NOMO-1 treated with dmso at 0.1 percent for 144 hours (cell line): ENCODE data around the gene WDR1.

Experiments
- DNase-seq: peaks from one replicate; lab custom pipeline; 2025; ENCODE audit not compliant: unreplicated experiment; lab: John Stamatoyannopoulos, UW

Gene WDR1

GRCh38 chr4:10086506-10087120 is 30.0 kb downstream of the WDR1 start:
- no peak for DNase-seq

- no peak for DNase-seq
Measured at GRCh38 chr4:10085828-10086505, 30.6 kb downstream of the WDR1 start.

GRCh38 chr4:10085386-10085785 is 31.2 kb downstream of the WDR1 start:
- DNase-seq, result no peak

- no peak for DNase-seq
Measured at GRCh38 chr4:10084651-10085358, 31.8 kb downstream of the WDR1 start.

- no peak for DNase-seq
Measured at GRCh38 chr4:10083861-10084641, 32.5 kb downstream of the WDR1 start.

- DNase-seq, result no peak
Measured at GRCh38 chr4:10083331-10083771, 33.2 kb downstream of the WDR1 start.

- DNase-seq, result no peak
Measured at GRCh38 chr4:10082459-10083272, 33.9 kb downstream of the WDR1 start.

- no peak for DNase-seq
Measured at GRCh38 chr4:10082047-10082446, 34.6 kb downstream of the WDR1 start.

- no peak for DNase-seq
Measured at GRCh38 chr4:10081218-10081606, 35.4 kb downstream of the WDR1 start.

GRCh38 chr4:10080589-10081217 is 35.9 kb downstream of the WDR1 start:
- DNase-seq, result no peak

GRCh38 chr4:10079912-10080588 is 36.5 kb downstream of the WDR1 start:
- no peak for DNase-seq

GRCh38 chr4:10079256-10079655 is 37.3 kb downstream of the WDR1 start:
- no peak for DNase-seq

- no peak for DNase-seq
Measured at GRCh38 chr4:10078481-10079233, 37.9 kb downstream of the WDR1 start.

- DNase-seq, result no peak
Measured at GRCh38 chr4:10077483-10078335, 38.9 kb downstream of the WDR1 start.

- DNase-seq, result no peak
Measured at GRCh38 chr4:10077076-10077475, 39.5 kb downstream of the WDR1 start.

GRCh38 chr4:10075953-10076391 is 40.6 kb downstream of the WDR1 start:
- DNase-seq, result no peak

GRCh38 chr4:10075158-10075863 is 41.3 kb downstream of the WDR1 start:
- DNase-seq, result no peak
